IMR-90 (cell line): Measurements from ENCODE around the gene FOXN3. TPM values are rescaled to one million over a fixed set of nuclear protein-coding genes. Genes with fewer than 3 reads are reported as not detected.

Experiments
- ATAC-seq: fragments of 200-7000 bp; cut with Tn5 transposase; 2 replicates; pipeline ENCODE4 v1.9.1; 2020; ENCODE audit warnings: low read depth, mild to moderate bottlenecking, moderate library complexity
- BruUV-seq: library from RNA; stranded (reverse); fragments of 400-500 nt; replicated peaks from 2 replicates; lab custom pipeline; 2021; lab: Mats Ljungman, UMichigan
- CTCF ChIA-PET: fragments of 300-600 bp; formaldehyde crosslinking; extraction: SDS; loops from one replicate; lab custom pipeline; 2021; ENCODE audit warnings: antibody characterized with exemption; lab: Yijun Ruan, JAX
- POLR2A ChIA-PET: fragments of 300-600 bp; sonication (Branson Sonifier 250); formaldehyde crosslinking; loops from one replicate; lab custom pipeline; 2022; ENCODE audit warnings: antibody characterized with exemption; ENCODE audit not compliant: unreplicated experiment; lab: Charles Lee
- DNase-seq: peaks from one replicate; pipeline ENCODE4 v3.0.0; 2013
- H2AFZ ChIP-seq: replicated peaks from 2 replicates; pipeline ENCODE3; 2013; ENCODE audit warnings: low read length, mild to moderate bottlenecking; ENCODE audit not compliant: poor library complexity
- H2AK5ac ChIP-seq: 2 replicates; pipeline ENCODE4 v1.6.1; 2013; ENCODE audit warnings: low read depth, low read length, inconsistent platforms
- H2AK9ac ChIP-seq: replicated peaks from 2 replicates; pipeline ENCODE3; 2013; ENCODE audit warnings: mild to moderate bottlenecking, low read depth, low read length, moderate library complexity; ENCODE audit not compliant: poor library complexity
- H2BK120ac ChIP-seq: 2 replicates; pipeline ENCODE4 v1.6.1; 2013; ENCODE audit warnings: low read depth, low read length, inconsistent platforms
- H2BK15ac ChIP-seq: 3 replicates; pipeline ENCODE4 v1.6.1; 2013; ENCODE audit warnings: low read depth, low read length, inconsistent platforms
- H2BK20ac ChIP-seq: 2 replicates; pipeline ENCODE4 v1.6.1; 2013; ENCODE audit warnings: low read depth, mild to moderate bottlenecking, inconsistent platforms, low read length, moderate library complexity
- H2BK5ac ChIP-seq: 2 replicates; pipeline ENCODE4 v1.6.1; 2013; ENCODE audit warnings: mild to moderate bottlenecking, low read depth, low read length, inconsistent platforms; ENCODE audit not compliant: poor library complexity, severe bottlenecking
- H3K14ac ChIP-seq: replicated peaks from 2 replicates; pipeline ENCODE4 v1.6.1; 2013; ENCODE audit warnings: low read depth, low read length, inconsistent platforms
- H3K18ac ChIP-seq: 2 replicates; pipeline ENCODE4 v1.6.1; 2013; ENCODE audit warnings: low read depth, low read length, control low read depth
- H3K23ac ChIP-seq: 2 replicates; pipeline ENCODE4 v1.6.1; 2013; ENCODE audit warnings: low read depth, low read length, inconsistent platforms
- H3K27ac ChIP-seq: 2 replicates; pipeline ENCODE4 v1.5.1; 2013; ENCODE audit warnings: mild to moderate bottlenecking, control low read depth, low read length; ENCODE audit not compliant: insufficient read depth
- H3K27me3 ChIP-seq: 2 replicates; pipeline ENCODE4 v1.6.1; 2013; ENCODE audit warnings: low read length; ENCODE audit not compliant: control insufficient read depth, insufficient read depth
- H3K36me3 ChIP-seq: 2 replicates; pipeline ENCODE4 v1.6.1; 2013; ENCODE audit warnings: low read length, mixed read lengths; ENCODE audit not compliant: control insufficient read depth, insufficient read depth
- H3K4ac ChIP-seq: 2 replicates; pipeline ENCODE4 v1.6.1; 2013; ENCODE audit warnings: low read depth, low read length, inconsistent platforms
- H3K4me1 ChIP-seq: 2 replicates; pipeline ENCODE4 v1.6.1; 2013; ENCODE audit warnings: low read length, mixed read lengths; ENCODE audit not compliant: control insufficient read depth, insufficient read depth
- H3K4me2 ChIP-seq: 2 replicates; pipeline ENCODE4 v1.6.1; 2013; ENCODE audit warnings: low read depth, mild to moderate bottlenecking, control low read depth, low read length, moderate library complexity
- H3K4me3 ChIP-seq: 2 replicates; pipeline ENCODE4 v1.5.1; 2013; ENCODE audit warnings: low read depth, mild to moderate bottlenecking, control low read depth, low read length, moderate library complexity; ENCODE audit not compliant: insufficient read depth
- H3K56ac ChIP-seq: 2 replicates; pipeline ENCODE4 v1.6.1; 2013; ENCODE audit warnings: low read length, inconsistent platforms; ENCODE audit not compliant: insufficient read depth; ENCODE audit errors: extremely low read depth
- H3K79me1 ChIP-seq, 2 experiments: 2 replicates each; pipeline ENCODE4 v1.6.1; 2013; ENCODE audit warnings: low read length in 2 of 2, inconsistent platforms in 1 of 2, low read depth in 1 of 2
- H3K9ac ChIP-seq: 2 replicates; pipeline ENCODE4 v1.6.1; 2013; ENCODE audit warnings: low read depth, low read length, control low read depth
- H3K9me1 ChIP-seq: 2 replicates; pipeline ENCODE4 v1.6.1; 2013; ENCODE audit warnings: low read length, inconsistent platforms; ENCODE audit not compliant: insufficient read depth
- H3K9me3 ChIP-seq: 2 replicates; pipeline ENCODE4 v1.6.1; 2013; ENCODE audit warnings: low read length; ENCODE audit not compliant: control insufficient read depth, insufficient read depth
- H4K20me1 ChIP-seq: 2 replicates; pipeline ENCODE4 v1.6.1; 2013; ENCODE audit warnings: low read length, inconsistent platforms; ENCODE audit not compliant: insufficient read depth
- H4K5ac ChIP-seq: 2 replicates; pipeline ENCODE4 v1.6.1; 2013; ENCODE audit warnings: mild to moderate bottlenecking, low read depth, low read length, control low read depth
- H4K8ac ChIP-seq, 2 experiments: 2 replicates each; pipeline ENCODE4 v1.6.1; 2013; ENCODE audit warnings: low read depth in 2 of 2, low read length in 2 of 2, control low read depth in 1 of 2, inconsistent platforms in 1 of 2
- H4K91ac ChIP-seq: 2 replicates; pipeline ENCODE4 v1.6.1; 2013; ENCODE audit warnings: low read depth, low read length, inconsistent platforms; ENCODE audit not compliant: insufficient read depth
- BHLHE40 ChIP-seq: fragments of 150-350 bp; IDR thresholded peaks from 2 replicates; pipeline ENCODE4 v1.6.1; 2016; ENCODE audit warnings: mild to moderate bottlenecking, low read depth, low read length
- CEBPB ChIP-seq: IDR thresholded peaks from 2 replicates; pipeline ENCODE4 v1.6.1; 2012; ENCODE audit warnings: low read depth, low read length, improper control_type of control experiment
- ELK1 ChIP-seq: fragments of 150-350 bp; IDR thresholded peaks from 2 replicates; pipeline ENCODE4 v1.6.1; 2016; ENCODE audit warnings: low read depth, mild to moderate bottlenecking, low read length, moderate library complexity, borderline replicate concordance
- MXI1 ChIP-seq: IDR thresholded peaks from 2 replicates; pipeline ENCODE4 v1.6.1; 2012; ENCODE audit warnings: low read depth, mild to moderate bottlenecking, low read length, moderate library complexity, borderline replicate concordance
- RAD21 ChIP-seq: IDR thresholded peaks from 2 replicates; pipeline ENCODE4 v1.6.1; 2012; ENCODE audit warnings: low read length, improper control_type of control experiment
- RCOR1 ChIP-seq: IDR thresholded peaks from 2 replicates; pipeline ENCODE4 v1.6.1; 2012; ENCODE audit warnings: mild to moderate bottlenecking, low read length, improper control_type of control experiment; ENCODE audit not compliant: insufficient replicate concordance
- USF2 ChIP-seq: fragments of 150-350 bp; IDR thresholded peaks from 2 replicates; pipeline ENCODE4 v1.6.1; 2017; ENCODE audit warnings: mild to moderate bottlenecking, antibody characterized with exemption, low read length, low read depth
- WGBS, 2 experiments: methylation state at CpG; one replicate each; pipeline versions ENCODE4 v1.1.5 to v1.1.7; 2013; ENCODE audit warnings: missing lambda C conversion rate in 2 of 2; ENCODE audit not compliant: insufficient read length in 1 of 2; ENCODE audit errors: extremely low coverage in 2 of 2; 5-methylcytosine and 5-hydroxymethylcytosine counted together
- dilution Hi-C: fragments of 300-500 bp; cut with HindIII; formaldehyde crosslinking; loops from one replicate; pipeline ENCODE4 v1.14.3; 2018; ENCODE audit warnings: low sequenced_read_pairs; ENCODE audit not compliant: unreplicated experiment
- in situ Hi-C: fragments of 300-500 bp; cut with MboI; formaldehyde crosslinking; loops from 3 replicates; pipeline ENCODE4 v1.14.3; 2019; ENCODE audit warnings: low sequenced_read_pairs, inconsistent platforms, mixed read lengths
- intact Hi-C: fragments of 100-400 bp; cut with micrococcal nuclease; formaldehyde crosslinking; loops from 2 replicates; pipeline ENCODE4 v1.10.0; 2022
- polyA plus RNA-seq, 3 experiments: library from polyadenylated mRNA; depleted of rRNA; stranded (reverse); fragments of >200 nt; gene quantifications; 2 replicates each; pipeline ENCODE4 v1.2.3, GENCODE V29; 2012; ENCODE audit warnings: low replicate concordance in 1 of 3
- total RNA-seq: library from RNA; depleted of rRNA; stranded (reverse); fragments of >200 nt; gene quantifications from 2 replicates; pipeline ENCODE4 v1.2.3, GENCODE V29; 2012

Gene FOXN3
- total and polyA plus RNA-seq, 2 of the 4 experiments (the other 2 are of a cell fraction), result 22.6 to 33.7 TPM

DNA sequence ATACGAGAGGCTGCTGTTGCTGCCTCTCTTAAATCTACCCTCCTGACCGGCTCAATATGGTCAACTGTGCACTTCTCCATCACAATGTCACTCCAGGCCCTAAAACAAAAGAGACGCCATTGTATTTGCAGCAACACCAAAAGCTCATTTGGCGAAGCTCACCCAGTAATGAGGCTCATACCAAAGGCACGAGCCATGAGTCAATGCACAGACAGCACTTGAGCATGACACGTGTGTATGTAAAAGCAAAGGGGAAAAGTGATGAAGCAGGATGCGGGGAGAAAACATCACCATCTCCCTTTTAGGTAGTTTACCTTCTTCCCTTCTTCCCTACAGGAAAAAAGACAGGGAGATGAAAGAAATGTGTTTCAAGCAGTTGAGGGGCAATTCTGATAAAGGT, 150.3 kb downstream of the FOXN3 start:
- dilution Hi-C loops, result no loop called here
- no peak overlapping the region for H3K4ac ChIP-seq
- H2BK20ac ChIP-seq, result no peak overlapping the region
- H3K4me1 ChIP-seq, result peaks cover 7% of the 10 kb centered on the region
- H2AK5ac ChIP-seq, result peak overlapping the region; percentile 7; the same call in 1 of the 2 replicates
- TF ChIP-seq CEBPB (no peak), ELK1 (no peak), MXI1 (peak; percentile 42; the same call in 1 of the 2 replicates), BHLHE40 (peak; percentile 84), USF2 (0 out of 2 replicates have a peak, but pooled peaks have one; percentile 7), RAD21 (no peak), RCOR1 (no peak)
- no peak overlapping the region for H3K14ac ChIP-seq
- 0 out of 4 replicates have a peak overlapping the region, but pooled peaks of 1 of the 2 experiments have one; percentile 41 for H4K8ac ChIP-seq
- peaks cover 60 to 68% of the 10 kb centered on the region in 2 experiments for H3K79me1 ChIP-seq
- ChIA-PET CTCF (no interaction called here), POLR2A (no interaction called here)
- H2BK120ac ChIP-seq, result no peak overlapping the region
- no peak overlapping the region for H3K56ac ChIP-seq
- no peak overlapping the region for H3K18ac ChIP-seq
- ATAC-seq (peak; percentile 56; the same call in 1 of the 2 replicates), DNase-seq (peak; percentile 69)
- no peak overlapping the region for H2AFZ ChIP-seq
- no TSS peak for BruUV-seq
- no peak overlapping the region for H4K5ac ChIP-seq
- 76% methylated on average over 3 of the region's 7 CpGs; no CpG with 5 or more reads in 1 of the 2 experiments for whole genome bisulfite sequencing, 2 experiments
- peaks cover 38% of the 10 kb centered on the region for H4K20me1 ChIP-seq
- no peak overlapping the region for H3K23ac ChIP-seq
- H2AK9ac ChIP-seq, result peak overlapping the region; percentile 81
- intact Hi-C loops, result no loop called here
- no peak overlapping the region for H2BK15ac ChIP-seq
- H3K4me2 ChIP-seq, result no peak overlapping the region
- H3K27ac ChIP-seq, result no peak overlapping the region
- no peak overlapping the region for H2BK5ac ChIP-seq
- in situ Hi-C loops, result no loop called here
- H3K9ac ChIP-seq, result no peak overlapping the region
- no peaks in the 10 kb centered on the region for H3K27me3 ChIP-seq
- H3K4me3 ChIP-seq, result no peak overlapping the region
- H3K9me1 ChIP-seq, result peaks cover 13% of the 10 kb centered on the region
- peaks cover 2% of the 10 kb centered on the region; the same call in 1 of the 2 replicates for H3K36me3 ChIP-seq
- H4K91ac ChIP-seq, result no peak overlapping the region
- H3K9me3 ChIP-seq, result no peaks in the 10 kb centered on the region
